Stimulated activated CD4-positive, alpha-beta T cell treated with anti-CD3 and anti-CD28 coated beads, Interleukin-1b, Interleukin-23, amount 100 ng/mL, for 4 hours (primary cell): Measurements from ENCODE around the gene PAK2.
A peak's percentile ranks its signal among the peaks of the same experiment; 100 is the strongest.
"Not testable (repeated sequence)": the region's sequence is repeated elsewhere in the genome, so short reads cannot be mapped to it uniquely, and the experiment has no call there.

Source experiments
- DNase-seq, 2 donors: peaks; one replicate each; pipeline ENCODE4 v3.0.0-alpha.2; 2020; ENCODE audit warnings: low read depth in 2 of 2

Gene PAK2

DNA sequence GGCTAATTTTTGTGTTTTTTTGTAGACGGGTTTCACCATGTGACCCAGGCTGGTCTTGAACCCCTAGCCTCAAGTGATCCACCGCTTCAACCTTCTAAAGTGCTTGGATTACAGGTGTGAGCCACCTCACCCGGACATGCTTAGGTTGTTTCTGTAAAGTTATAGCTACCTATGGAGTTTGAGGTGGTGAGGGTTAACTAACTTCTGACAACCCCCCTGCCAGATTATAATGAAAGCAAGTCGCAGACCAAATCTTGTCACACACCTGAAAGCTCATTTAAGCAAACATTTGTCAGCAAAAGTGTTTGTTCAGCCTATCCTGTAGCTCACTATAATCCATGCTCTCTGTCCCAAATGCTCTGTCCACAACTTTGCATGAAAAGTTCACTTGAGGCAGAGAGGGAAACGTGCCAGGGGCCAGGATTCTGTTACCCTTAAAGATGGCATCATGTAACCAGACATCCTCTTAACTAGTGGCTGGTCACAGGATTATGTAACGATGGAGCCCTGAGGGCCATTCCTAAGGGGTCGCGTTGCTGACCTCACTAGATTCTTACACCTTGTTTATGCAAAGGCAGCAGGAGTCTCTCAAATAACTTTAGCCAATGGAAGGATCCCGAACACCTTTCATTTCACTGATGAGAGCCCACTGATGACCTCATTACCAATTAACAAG lies 103.9 kb downstream of the PAK2 start:
- DNase-seq = no peak

DNA sequence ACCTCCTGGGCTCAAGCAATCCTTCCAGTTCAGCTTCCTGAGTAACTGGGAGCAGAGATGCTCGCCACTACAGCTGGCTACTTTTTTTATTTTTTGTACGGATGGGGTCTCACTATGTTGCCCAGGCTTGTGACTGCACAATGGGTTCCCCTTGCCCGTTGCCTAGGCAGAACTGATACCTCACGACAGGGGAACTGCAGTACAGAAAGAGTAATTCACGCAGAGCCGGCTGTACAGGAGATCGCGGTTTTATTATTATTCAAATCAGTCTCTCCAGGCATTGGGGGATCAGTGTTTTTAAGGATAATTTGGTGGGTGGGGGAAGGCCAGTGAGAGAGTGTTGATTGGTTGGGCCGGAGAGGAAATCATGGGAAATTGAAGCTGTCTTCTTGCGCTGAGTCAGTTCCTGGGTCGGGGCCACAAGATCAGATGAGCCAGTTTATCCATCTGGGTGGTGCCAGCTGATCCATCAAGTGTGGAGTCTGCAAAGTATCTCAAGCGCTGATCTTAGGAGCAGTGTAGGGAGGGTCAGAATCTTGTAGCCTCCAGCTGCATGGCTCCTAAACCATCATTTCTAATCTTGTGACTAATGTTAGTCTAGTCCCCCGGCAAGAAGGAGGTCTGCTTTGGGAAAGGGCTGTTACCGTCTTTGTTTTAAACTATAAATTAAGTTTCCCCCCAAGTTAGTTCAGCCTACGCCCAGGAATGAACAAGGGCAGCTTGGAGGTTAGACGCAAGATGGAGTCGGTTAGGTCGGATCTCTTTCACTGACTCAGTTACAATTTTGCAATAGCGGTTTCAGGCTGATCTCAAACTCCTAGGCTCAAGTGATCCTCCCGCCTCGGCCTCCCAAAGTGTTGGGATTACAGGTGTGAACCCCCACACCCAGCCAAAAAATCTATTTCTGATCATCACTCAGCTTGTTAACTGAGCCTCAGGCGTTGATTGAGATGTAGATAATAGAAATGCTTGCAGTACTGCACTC lies 104.9 kb downstream of the PAK2 start:
- DNase-seq = not testable (repeated sequence)

DNA sequence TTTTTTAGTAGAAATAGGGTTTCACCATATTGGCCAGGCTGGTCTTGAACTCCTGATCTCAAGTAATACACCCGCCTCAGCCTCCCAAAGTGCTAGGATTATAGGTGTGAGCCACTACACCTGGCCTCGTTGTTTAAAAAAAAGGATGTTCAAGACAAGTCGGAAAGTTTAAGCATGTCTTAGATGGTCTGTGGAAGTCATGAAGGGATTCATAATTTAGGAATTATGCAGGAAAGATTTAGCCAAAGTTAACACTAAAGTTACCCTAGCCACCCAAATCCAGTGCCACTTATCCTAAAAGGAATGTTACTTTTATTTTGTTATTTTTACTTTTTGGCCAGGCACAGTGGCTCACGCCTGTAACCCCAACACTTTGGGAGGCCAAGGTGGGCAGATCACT lies 108.7 kb downstream of the PAK2 start:
- not testable (repeated sequence) for DNase-seq

DNA sequence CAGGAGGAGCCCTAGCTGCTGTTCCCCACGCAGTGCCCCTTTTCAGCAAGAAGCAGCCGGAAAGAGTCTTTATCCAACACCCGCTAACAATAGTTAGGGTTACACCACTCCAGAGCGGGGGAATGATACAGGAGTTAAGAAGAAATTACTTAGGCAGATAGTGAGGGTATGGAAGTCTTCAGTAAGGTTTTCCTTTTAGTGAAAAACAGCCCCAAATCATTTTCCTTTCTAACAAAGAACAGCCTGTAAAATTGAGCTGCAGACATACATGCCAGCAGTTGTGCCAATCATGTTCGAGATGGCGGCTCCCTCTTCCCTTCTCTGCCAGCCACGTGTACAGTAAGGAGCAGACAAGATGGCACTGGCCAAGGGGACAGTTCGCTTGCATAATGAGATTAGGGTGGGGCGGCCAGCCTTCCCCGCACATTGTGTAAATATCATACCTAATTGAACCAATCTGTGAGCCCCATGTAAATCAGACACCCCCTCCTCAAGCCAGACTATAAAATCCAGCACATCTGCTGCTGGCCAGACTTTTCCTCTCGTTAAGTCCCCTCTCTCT lies 109.6 kb downstream of the PAK2 start:
- DNase-seq = no peak

DNA sequence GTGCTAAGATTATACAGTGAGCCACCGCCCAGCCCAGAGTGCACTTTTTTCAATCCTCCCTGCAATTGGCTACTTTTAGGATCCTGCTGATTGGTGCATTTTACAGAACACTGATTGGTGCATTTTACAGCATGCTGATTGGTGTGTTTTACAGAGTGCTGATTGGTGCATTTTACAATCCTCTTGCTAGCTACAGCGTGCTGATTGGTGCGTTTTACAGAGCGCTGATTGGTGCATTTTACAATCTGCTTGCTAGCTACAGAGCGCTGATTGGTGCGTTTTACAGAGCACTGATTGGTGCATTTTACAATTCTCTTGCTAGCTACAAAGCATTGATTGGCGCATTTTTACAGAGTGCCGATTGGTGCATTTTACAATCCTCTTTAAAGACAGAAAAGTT lies 123.3 kb downstream of the PAK2 start:
- not testable (repeated sequence) for DNase-seq

DNA sequence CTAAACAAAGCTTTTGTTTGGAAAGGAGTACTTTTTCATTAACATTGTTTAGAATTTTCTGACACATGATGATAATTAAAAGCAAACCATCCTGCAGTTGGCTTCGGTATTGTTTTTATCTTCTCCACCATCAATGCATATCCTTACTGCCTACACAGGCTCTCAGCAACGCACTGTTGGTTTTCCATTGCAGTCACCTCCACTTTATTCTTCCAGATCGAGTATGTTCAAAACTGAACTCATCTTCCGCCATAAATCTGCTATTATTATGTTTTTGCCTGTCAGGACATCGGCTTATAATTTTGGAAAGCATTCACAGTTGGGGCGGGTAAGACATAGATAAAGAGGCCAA lies 127.5 kb downstream of the PAK2 start:
- no peak for DNase-seq

DNA sequence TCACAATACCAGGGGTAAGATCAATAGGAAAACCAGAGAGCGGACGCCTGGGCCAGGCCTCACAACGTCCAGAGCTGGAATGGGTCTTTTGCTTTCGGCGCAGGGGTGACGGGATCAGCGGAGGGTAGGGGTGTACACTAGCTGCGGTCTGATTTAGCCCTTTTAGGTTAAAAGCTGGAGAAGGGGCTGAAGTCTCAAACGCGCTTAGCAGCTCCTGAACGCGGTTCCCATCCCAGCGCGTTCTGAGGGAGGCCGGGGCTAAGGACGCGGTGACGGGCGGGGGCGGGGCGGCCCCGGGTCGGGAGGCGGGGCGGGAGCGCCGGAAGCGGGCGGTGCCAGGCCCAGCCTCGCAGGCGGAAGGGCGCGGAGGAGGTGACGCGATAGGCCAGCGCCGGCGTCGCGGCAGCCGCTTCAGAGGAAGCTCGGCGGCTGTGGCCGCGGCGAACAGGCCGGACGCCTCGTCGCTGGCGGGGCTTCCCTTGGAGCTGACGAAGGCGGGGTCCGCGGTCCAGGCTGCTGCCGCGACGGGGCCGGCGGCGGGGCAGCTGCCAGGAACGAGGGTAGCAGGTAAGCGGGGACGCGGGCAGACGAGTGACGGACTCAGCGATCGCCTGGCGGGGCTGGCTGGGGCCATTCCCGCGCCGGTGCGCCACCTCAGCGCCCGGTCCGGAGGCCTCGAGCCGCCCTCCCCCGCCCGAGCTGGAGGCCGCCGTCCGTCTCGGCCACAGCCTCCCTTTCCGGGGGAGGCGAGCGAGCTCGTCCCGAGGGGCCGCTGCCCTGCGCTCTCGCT lies 128.0 kb downstream of the PAK2 start, which contains the start of gene SENP5:
Gene SENP5 (plus strand): TSS at position 414 of the 790 bp plus-strand sequence. CDS start 17,262 bp downstream, outside the sequence.
- DNase-seq = peak; percentile 82 to 89

DNA sequence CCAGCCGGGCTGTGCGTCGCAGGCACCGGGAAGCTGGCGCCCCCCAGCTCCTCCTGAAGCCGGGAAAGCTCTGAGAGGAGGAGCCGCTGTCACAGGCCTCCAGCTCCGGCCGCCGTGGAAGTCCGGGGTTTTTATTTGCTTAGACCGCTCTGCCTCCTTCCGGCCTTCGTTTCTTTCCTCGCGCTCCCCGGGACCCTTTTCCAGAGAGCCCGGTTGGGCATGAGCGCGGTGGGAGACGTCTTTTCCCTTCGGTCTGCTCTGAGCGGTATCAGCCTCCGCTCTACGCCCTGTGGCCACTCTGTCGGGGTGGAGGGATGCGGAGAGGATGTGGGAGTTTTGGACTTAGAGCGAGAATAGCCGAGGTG lies 128.6 kb downstream of the PAK2 start:
- no peak for DNase-seq

DNA sequence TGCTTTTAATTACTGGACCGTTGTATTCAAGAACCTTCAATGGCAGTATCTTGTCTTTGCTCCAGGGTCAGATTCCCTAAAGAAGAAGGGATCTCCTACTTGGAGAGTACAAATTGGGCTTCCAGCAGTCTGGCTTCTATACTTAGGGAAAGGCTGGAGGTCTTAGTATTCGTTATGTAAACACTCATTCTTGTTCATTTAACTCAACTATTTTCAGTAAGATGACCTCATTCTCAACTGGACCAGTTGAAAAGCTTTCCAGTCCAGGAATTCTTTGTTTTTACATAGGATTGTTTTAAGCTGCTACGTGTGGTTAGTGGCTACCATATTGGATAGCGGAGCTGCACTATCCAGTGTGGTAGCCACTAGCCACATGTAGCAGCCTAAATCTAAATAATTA lies 132.7 kb downstream of the PAK2 start:
- DNase-seq = no peak

DNA sequence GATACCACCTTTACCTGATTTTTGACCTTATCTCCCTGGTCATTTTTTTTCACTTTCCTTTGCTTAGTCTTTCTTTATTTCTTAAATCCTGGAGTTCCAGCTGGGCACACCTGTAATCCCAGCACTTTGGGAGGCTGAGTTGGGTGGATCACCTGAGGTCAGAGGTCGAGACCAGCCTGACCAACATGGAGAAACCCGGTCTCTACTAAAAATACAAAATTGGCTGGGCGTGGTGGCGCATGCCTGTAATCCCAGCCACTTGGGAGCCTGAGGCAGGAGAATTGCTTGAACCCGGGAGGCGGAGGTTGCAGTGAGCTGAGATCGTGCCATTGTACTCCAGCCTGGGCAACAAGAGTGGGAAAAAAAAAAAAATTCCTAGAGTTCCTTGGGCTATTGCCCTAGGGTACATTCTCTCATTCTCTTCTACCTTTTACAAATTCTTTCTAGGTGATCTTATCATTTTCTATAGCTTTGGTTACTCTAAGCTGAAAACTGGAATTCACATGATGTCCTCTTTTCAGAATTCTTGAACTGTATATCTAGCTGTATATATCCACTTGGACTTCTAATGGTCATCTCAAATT lies 134.9 kb downstream of the PAK2 start:
- not testable (repeated sequence) for DNase-seq

DNA sequence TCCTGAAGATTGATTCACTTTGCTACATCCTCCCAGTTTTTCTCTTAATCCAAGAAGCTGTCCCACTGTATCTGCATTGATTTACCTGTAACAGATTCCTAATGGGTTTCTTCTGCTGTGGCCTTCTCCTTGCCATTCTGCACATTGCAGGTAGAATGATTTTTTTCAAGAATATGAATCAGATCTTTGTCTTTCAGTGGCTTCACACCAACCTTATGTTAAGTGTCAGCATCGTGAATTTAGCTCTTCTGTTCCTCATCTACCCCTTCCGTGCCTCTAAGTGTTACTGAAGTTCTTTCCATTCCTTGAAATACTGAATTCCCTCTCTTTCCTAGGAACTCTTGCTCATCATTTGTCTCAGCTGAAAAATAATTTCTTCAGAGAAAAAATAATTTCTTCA lies 135.6 kb downstream of the PAK2 start:
- no peak for DNase-seq
